ENCODE measurements around the gene CDS2. TPM values are rescaled to one million over a fixed set of nuclear protein-coding genes. Genes with fewer than 3 reads are reported as not detected.

Gene CDS2
- total and polyA plus RNA-seq, 12 donors, result 16.7 to 100 (median 82.3) TPM

- ATAC-seq (no peak), DNase-seq (no peak)
- TF ChIP-seq CTCF (IDR thresholded peaks at IDR 0.05), result no peak
- H3K4me1 ChIP-seq, result peaks cover 5 to 45% (median 21%) of the 10 kb centered on the region in 9 donors
- no peaks in the 10 kb centered on the region for H3K27me3 ChIP-seq
- intact Hi-C loops (cut with DNase I), result loop anchor here in 1 of 10 donors (1.0 kb wide), 1 partner anchor 26 kb away; no protein-coding TSS in a partner anchor
- H3K27ac ChIP-seq, result peak overlapping the region in 2 of 10 donors; percentile 85 to 90
- 12% methylated on average over 23 of the region's 23 CpGs for WGBS, 2 donors
- no peaks in the 10 kb centered on the region for H3K9me3 ChIP-seq
- H3K36me3 ChIP-seq, result peaks cover 0 to 47% (median 25%) of the 10 kb centered on the region in 9 donors
- peak overlapping the region; percentile 48 to 92 (median 74) for H3K4me3 ChIP-seq
Observed at GRCh38 chr20:5118220-5119142, 8.3 kb upstream of the CDS2 start.

- 0% methylated on average over 21 of the region's 21 CpGs for WGBS, 2 donors
- intact Hi-C loops (cut with DNase I), result no loop called here
- Histone ChIP-seq H3K4me1 (peaks cover 5 to 41% (median 21%) of the 10 kb centered on the region in 9 donors), H3K27ac (peak overlapping the region in 8 of 10 donors; percentile 69 to 90 (median 81)), H3K4me3 (peak overlapping the region; percentile 48 to 92 (median 74)), H3K27me3 (no peaks in the 10 kb centered on the region), H3K9me3 (no peaks in the 10 kb centered on the region), H3K36me3 (peaks cover 0 to 44% (median 25%) of the 10 kb centered on the region in 9 donors)
- ATAC-seq (no peak), DNase-seq (no peak)
- TF ChIP-seq CTCF (IDR thresholded peaks at IDR 0.05), result no peak
Observed at GRCh38 chr20:5119143-5119434, 7.7 kb upstream of the CDS2 start.

- intact Hi-C loops (cut with DNase I), result loop anchor here in 4 of 10 donors (5.0 to 10.0 kb wide), 2 partner anchors 325 to 328 kb away; no protein-coding TSS in a partner anchor
- Histone ChIP-seq H3K9me3 (no peaks in the 10 kb centered on the region), H3K36me3 (peaks cover 0 to 39% (median 22%) of the 10 kb centered on the region in 9 donors), H3K27ac (peak within 1 kb of the TSS; percentile 69 to 90 (median 80)), H3K4me3 (peak within 1 kb of the TSS; percentile 48 to 92 (median 74)), H3K27me3 (no peaks in the 10 kb centered on the region), H3K4me1 (peaks cover 5 to 41% (median 21%) of the 10 kb centered on the region in 9 donors)
- peak in 5 of 9 donors; percentile 12 to 47 (median 27) for TF ChIP-seq CTCF (IDR thresholded peaks at IDR 0.05)
- peak; percentile 96 to 97 for DNase-seq
- peak; percentile 99 to 100 (median 100) for ATAC-seq
- WGBS, 2 donors, result 0% methylated on average over 71 of the region's 71 CpGs
Observed at GRCh38 chr20:5119435-5120184, 7.2 kb upstream of the CDS2 start, which contains the start of gene PCNA. TSS of gene PCNA (minus strand) at chr20:5119958. CDS start at chr20:5119798, 160 bp downstream.

- no peak for DNase-seq
- Histone ChIP-seq H3K27ac (peak overlapping the region; percentile 69 to 90 (median 80)), H3K9me3 (no peaks in the 10 kb centered on the region), H3K36me3 (peaks cover 0 to 34% (median 17%) of the 10 kb centered on the region in 9 donors), H3K27me3 (no peaks in the 10 kb centered on the region), H3K4me1 (peaks cover 5 to 41% (median 21%) of the 10 kb centered on the region in 9 donors), H3K4me3 (peak overlapping the region; percentile 48 to 92 (median 74))
- TF ChIP-seq CTCF (IDR thresholded peaks at IDR 0.05), result no peak
- 0% methylated on average over 9 of the region's 9 CpGs for WGBS, 2 donors
- intact Hi-C loops (cut with DNase I), result loop anchor here in 4 of 10 donors (5.0 to 10.0 kb wide), 2 partner anchors 325 to 327 kb away; no protein-coding TSS in a partner anchor
- ATAC-seq, result no peak
Observed at GRCh38 chr20:5120185-5120476, 6.7 kb upstream of the CDS2 start.
